ENCODE measurements around the gene HDAC9.

HDAC9 gene

DNA sequence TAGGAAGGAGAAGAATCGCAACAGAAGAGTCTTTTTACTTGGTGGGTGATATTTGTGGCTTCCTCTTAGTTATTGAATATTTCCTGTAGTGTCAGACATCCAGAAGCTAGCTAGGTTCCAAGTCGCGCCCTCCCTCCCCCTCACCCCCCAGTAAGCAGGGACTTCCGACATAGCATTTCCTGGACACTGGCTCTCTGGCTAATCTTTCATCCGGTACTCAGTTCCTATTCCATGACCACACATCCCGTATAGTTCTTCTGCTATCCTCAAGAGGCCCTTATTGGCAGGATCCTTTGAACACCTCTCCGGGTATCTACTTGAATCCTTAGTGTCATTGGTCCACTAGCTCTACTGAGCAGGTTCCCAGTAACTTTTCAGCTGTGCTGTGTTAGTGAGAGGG is 167.8 kb downstream of the HDAC9 start:
- DNase-seq (ENCODE audit: low read depth): no peak

DNA sequence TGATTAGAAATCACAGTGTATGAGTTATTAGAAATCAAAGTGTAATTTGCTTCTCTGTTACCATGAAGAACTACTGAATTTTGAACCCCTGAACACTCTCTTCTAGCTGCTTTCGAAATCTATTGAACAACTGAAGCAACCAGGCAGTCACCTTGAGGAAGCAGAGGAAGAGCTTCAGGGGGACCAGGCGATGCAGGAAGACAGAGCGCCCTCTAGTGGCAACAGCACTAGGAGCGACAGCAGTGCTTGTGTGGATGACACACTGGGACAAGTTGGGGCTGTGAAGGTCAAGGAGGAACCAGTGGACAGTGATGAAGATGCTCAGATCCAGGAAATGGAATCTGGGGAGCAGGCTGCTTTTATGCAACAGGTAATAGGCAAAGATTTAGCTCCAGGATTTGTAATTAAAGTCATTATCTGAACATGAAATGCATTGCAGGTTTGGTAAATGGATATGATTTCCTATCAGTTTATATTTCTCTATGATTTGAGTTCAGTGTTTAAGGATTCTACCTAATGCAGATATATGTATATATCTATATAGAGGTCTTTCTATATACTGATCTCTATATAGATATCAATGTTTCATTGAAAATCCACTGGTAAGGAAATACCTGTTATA is 170.7 kb downstream of the HDAC9 start:
- DNase-seq (ENCODE audit: low read depth): peak; percentile 24

DNA sequence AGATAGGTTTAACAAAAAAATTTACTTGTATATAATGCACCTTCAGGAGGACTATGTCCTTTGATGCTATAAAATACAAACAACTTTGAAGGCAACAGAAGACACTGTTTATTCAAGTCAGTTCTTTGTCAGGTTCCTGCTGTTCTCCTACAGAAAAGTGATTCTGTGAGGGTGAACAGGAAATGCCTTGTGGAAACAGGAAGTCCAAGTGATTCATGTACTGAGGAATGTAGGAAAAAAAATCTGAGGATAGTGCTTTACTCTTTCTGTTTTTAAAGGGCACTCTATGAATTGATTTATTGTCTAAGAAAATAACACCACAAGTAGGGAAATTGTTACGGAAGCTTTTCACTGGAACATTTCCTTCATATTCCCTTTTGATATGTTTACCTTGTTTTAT is 171.9 kb downstream of the HDAC9 start:
- no peak for DNase-seq (ENCODE audit: low read depth)

DNA sequence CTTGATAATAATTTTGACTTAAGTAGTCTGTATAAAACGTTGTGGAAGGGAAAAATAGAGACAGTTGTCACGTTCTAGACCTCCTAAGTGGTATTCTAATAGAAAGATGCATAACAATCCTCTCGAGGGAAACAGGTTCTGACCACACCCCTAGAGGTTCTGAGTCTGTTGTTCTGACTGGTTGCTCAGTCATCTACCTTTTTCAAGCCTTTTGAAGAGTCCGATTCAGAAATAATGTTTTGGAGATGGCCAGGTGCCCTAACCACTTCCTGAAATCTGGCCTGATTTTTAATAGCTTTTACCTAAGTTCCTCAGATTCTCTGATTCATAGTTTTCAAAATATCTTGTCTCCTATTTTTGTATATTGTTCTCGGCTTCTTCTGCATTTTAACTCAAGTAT is 175.6 kb downstream of the HDAC9 start:
- no peak for DNase-seq (ENCODE audit: low read depth)

DNA sequence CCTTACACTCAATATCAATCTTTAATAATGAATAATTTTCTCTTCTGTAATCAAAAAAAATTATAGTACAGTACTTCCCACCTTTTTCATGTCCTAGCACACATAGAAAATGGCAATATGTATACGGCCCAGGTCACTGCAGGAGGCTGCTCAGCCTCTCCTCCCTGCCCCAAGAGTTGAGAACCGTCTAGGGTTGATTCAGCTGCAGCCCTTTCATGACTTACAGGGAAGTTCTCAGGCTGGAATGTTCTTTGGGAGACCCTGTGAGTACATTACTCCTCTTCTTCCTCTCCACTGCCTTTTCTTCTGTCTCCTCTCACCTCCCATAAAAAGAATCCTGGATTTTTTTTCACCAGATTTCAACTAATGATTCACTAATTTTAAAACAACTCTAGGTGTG is 180.0 kb downstream of the HDAC9 start:
- DNase-seq (ENCODE audit: low read depth): no peak

DNA sequence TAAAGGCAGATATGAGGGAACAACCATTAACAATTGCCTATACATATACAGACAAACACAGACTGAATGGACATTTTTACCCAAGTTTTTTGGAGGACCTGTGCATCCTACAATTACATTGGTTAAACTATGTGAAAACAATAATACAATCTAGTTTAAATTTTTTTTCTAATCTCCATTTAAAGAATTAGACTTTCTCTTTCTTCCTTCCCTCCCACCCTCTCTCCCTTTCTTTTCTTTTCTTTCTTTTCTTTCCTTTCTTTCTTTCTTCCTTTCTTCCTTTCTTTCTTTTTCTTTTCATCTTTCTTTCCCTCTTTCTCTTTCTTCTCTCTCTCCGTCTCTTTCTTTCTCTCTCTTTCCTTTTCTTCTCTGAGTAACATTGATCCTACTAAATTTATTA is 183.7 kb downstream of the HDAC9 start:
- DNase-seq (ENCODE audit: low read depth): no peak

DNA sequence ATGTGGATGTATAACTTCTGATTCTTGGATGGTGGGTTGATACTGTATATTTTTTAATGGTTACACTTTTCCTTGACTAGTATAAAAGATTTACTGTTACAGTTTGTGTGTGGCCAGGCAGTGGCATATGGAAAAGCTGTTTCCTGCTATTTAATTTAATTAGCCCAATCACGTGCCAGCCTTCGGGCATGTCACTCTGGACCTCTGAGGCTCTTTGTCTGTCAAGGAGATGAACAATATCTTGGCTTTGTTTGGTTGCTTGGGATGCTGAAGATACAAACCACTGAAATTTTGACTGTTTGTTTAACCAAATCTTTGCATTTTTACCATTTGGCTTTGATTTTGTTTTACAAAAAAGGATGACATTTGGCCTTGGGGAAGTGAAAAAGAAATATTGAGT is 185.0 kb downstream of the HDAC9 start:
- DNase-seq (ENCODE audit: low read depth): no peak

DNA sequence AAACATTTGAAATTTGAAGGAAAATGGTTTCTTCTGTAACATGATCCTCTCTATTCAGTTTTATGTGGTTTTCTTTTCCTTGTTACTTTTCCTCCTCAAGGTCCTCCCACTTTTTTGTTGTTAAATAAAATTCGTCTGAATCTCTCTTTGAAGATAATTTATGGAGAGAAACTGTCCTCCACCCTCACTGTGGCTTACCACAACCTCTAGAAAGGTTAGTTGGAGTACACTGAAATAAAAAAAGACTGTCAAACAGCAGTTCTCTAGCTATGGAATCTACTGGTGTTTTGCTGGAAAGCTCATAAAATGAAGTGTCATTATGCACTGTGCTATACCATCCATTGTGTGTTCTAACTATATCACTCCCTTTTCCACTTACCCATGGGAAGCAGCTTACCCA is 189.4 kb downstream of the HDAC9 start:
- DNase-seq (ENCODE audit: low read depth): no peak

DNA sequence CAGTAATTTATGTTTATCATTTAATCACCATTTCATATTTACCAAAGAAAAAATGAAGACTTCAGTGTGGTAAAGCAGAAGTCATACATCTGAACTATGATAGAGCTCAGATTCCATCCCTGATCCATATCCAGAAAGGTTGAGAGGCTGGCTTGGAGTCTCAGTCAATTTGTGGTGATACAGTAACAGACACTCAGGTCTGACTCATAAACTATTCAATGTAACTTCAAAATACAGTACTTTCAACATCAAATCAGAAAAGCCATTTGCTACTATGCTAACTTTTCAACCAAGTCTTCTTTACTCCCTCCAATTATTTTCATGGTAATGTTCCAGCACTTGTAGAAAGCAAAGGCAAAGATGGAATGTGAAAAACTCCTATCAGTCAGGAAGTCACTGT is 190.4 kb downstream of the HDAC9 start:
- DNase-seq (ENCODE audit: low read depth): no peak

DNA sequence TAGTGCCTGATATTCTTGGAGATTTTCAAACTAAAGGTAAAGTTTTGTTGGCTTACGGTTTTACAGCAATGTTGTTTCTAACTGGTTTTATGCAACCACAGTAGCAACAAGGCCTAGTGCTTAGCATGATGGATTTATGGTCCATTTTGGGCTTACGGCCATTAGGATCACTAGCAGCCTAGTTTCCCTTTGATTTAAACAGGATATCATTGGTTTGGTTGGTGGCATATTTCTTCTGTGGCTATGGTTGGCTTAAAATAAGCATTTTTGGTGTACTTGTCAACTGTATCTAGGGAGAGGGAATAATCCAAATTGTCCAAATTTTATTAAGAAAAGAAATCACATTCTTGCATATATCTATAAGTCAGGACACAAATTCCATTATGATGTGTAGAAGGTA is 194.0 kb downstream of the HDAC9 start:
- DNase-seq (ENCODE audit: low read depth): no peak

DNA sequence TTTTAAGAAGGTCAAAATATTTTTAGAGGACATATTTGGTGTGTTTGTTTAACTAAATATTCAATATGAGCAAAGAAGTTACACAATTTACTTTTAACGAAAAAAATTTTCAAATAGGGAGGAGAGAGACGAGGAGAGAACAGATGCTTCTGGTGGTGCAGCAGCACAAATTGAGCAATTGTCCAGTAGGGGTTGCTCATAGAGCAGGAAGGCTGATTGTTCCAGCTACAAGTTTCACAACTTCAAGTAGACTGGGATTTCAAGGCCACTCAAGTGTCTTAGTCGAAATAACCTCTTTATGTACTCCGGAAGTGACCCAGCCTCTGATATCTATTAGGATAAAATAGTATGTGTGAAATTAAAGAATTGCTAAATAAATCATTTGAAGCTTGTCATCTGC is 197.9 kb downstream of the HDAC9 start:
- DNase-seq (ENCODE audit: low read depth): no peak

DNA sequence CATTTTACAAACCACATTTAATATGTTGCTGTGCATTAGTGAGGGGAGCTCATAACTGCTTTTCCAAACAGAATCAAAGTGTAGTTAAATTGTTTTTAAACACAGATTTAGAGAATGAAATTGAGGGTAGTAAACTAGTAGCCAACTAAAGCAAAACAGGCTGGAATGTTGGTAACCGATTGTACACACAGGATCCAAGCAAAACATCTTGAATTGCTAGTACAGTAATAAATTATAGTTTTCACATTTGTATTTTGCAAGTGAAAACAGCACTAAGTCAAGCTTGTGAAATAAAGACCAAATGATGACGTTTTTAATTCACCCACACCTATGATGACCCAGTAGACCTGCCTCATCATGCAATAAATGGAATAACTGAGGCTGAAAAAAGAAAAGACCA is 198.3 kb downstream of the HDAC9 start:
- no peak for DNase-seq (ENCODE audit: low read depth)

DNA sequence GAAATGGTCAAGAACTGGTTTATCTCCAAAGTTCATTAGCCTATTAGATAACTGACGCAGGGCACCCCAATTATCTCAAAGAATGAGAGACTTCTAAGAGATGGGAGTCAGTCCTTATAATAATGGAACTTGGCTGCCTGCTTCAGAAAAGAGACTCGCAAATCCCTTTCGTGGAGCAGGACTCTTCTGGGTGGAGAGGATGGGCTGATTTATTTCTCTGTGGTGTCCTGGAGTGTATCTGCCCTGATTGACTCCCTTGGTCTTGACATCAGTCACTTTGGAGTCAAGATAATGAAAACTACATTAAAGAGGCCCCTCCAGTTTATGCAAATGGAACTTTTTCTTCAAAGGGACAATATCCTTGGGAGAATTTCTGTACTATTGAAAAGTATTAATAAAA is 198.9 kb downstream of the HDAC9 start:
- no peak for DNase-seq (ENCODE audit: low read depth)

DNA sequence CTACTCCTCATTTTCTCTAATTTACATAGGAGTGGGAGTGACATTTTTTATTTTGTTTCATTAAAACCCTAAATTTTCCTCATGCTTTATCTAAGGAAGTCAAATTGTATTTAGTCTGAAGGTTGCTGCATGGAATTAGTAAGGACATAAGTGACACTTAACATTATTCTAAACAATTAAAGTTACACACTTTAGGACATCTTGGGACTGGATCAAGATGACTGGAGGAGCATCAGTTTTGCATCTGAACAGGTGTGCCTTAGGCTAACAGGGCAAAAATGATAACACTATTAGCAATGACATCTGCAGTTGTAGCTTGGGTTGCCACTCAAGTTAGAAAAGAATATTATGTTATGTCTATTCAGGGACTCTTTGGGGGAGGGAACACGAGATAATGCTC is 199.4 kb downstream of the HDAC9 start:
- no peak for DNase-seq (ENCODE audit: low read depth)

DNA sequence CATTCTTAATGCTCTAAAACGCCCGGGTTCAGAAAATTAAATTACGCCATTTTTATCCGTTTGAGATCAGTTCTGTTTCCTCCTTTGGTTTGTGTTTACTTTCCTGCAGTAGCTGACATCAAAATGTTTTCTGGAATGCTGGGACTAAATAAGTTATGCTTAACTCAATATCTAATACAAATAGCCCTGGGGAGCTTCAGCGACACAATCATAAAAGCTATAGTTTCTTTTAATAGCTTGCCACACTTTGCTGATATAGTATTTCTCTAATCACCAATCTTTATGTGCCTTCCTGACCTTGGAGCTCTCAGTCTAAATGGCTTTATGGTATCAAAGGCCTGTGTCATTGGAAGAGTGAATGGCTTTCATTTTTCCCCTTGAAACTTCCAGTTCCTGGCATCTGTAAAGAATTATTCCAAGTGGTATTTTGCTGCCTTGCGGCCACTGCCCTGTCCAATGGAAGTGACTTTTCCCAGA is 202.7 kb downstream of the HDAC9 start:
- no peak for DNase-seq (ENCODE audit: low read depth)

DNA sequence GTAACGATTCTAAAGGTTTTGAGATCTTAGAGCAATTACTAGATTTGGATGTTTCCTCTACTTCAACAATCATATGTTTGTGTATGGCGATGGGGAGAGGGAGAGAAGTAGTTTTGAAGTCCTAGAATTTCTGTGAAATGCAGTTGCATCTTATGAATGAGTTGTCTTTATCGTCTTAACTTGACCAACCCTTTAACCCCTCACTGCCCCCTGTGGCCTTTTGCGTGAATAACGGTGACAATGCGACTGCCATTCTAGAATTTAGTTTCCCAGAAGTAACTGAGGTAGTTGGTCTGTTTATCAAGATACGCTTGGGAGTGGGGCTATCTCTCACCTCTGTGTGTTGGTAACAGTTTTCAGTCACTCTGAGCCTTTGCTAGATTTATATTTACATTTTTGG is 204.6 kb downstream of the HDAC9 start:
- DNase-seq (ENCODE audit: low read depth): no peak

DNA sequence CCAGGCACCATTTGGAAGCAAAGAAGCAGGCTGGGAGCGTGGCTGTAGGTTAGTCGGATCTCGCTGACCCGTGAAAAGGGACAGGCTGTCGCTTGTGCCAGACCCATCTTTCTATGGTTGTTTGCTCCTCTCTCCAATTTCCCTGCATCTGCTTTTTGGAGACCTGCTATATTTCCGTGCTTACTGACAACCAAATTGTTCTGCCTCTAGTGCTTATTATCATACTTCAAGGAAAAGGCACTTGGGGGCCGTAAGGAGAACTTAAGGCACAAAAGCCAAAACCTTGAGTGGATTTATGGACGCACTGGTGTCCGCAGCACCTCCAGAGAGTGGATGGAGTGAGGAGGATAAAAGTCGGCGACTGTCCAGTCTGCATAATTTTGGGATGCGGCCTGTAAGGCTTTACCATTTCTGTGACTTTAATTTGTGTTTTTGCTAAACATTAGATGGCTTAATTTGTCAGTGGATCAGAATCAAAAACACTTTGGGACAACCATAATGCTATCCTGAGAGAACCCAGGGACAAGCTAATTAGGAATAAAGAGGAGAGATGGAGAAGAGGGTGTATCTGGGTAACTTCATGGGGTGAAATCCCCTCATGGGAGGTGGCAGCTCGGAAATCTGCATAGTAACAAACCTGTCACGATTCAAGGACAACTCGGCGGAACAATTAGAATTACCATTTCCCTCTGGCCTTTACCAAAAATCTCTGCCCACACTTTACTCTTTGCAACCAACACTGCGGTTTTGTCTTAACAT is 206.7 kb downstream of the HDAC9 start:
- DNase-seq (ENCODE audit: low read depth): no peak

DNA sequence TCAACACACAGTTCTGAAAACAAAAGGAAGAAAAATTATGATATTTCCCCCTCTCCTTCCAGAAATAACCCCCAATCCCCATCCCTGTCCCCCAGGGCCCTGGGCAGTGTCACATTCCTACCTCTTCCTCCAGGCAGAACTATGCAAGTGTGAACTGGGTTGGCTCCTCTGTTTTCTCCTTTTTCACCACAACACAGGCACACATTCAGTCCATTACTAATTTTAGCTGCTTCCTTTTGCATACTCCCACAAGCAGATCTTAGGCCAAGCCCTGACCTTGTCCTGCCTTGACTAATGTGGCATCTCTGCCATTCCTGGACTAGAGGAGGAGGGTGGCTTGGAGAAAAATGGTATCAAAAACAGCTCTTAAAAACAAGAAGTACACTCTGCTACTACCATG is 208.1 kb downstream of the HDAC9 start:
- no peak for DNase-seq (ENCODE audit: low read depth)

DNA sequence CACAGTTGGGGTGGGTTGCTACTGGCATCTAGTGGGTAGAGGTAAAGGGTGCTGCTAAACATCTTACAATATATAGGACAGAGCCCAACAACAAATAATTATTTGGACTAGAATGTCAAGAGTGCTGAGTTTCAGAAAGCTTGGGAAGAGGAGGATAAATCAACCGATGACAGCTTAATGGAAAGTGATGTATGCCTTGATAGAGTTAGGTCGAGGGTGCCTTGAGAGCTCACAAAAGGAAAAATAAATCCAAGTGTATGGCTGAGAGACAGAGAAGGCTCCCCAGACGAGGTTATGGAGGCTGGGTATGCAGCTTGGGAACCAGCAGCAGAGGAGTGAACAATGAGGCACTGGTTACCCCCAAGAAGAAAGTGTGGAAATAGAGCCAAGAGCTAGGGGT is 211.1 kb downstream of the HDAC9 start:
- no peak for DNase-seq (ENCODE audit: low read depth)

DNA sequence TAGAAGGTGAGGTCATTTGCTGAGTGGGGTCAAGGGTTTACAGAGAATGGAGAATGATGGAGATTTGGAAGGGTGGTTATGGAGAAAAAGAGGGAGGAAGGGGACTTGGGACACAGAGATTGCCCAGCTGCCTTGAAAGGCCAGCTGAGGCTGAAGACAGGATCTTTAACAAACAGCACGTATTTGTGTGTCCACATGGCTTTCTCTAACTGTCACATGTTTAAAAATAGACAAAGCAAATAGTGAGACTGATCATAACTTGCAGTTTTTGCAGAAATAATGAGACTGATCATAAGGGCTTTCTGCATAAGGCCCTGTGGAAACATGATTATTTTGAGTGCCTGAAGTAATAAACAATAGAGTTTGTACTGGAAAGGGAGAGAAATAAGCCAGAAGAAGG is 212.7 kb downstream of the HDAC9 start:
- no peak for DNase-seq (ENCODE audit: low read depth)

DNA sequence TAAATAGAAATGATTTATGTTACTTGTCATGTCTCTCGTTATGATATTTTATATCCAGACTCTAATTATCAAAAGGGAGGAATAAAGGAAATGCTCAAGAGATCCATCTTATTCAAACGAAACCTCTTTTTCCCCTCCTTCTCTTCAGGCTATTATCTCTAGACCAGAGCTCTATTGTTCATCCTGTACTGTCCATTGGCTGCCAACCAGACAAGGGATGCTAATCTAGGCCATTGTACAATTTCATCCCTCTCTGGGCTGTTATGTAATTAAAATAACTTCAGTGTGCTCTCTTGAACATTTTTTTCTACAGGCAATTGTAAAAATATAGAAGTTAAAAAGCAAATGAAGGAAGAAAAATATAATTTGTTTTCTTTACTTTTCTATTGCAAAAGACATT is 220.4 kb downstream of the HDAC9 start:
- DNase-seq (ENCODE audit: low read depth): no peak

DNA sequence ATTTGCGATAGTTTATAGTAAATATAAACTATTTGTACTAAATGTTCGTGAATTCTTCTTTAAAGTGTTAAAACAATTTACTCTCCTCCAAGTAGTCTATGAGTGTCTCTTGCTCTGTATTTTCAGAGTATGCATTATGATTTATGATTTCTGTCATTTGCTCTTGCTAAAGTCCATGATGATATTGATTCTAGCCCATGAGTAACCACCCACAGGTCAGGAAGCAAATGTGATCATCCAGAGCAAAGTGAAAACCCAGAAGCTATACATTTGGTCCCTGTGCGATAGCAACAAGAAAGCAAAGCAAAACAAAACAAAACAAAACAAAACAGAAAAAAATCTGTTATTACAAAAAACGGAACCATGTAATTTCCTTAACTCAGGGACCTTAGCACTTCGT is 225.9 kb downstream of the HDAC9 start:
- no peak for DNase-seq (ENCODE audit: low read depth)

DNA sequence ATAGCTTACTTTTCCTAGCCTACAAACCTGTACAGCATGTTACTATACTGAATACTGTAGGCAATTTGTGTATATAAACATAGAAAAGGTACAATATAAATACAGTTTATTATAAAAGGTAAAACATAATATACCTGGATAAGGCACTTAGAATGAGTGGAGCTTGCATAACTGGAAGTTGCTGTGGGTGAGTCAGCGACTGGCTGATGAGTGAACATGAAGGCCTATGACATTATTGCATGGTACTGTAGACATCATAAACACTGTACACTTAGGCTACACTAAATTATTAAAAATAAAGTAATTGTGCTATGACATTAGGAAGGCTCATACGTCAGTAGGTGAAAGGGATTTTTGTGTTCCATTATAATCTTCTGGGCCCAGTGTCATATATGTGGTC is 228.8 kb downstream of the HDAC9 start:
- no peak for DNase-seq (ENCODE audit: low read depth)
